Smooth muscle cell of the brain vasculature (primary cell): ENCODE measurements around the gene TSPAN17.

Experiments
- DNase-seq: peaks from one replicate; pipeline ENCODE4 v3.0.0-alpha.2; 2012; ENCODE audit warnings: low read depth, low spot score

The TSPAN17 gene

GRCh38 chr5:176642675-176643490 is 4.4 kb upstream of the TSPAN17 start:
- DNase-seq, result no peak

GRCh38 chr5:176643491-176644219 is 3.6 kb upstream of the TSPAN17 start:
- DNase-seq, result no peak

GRCh38 chr5:176644294-176644693 is 3.0 kb upstream of the TSPAN17 start:
- DNase-seq, result no peak

GRCh38 chr5:176644878-176645670 is 2.2 kb upstream of the TSPAN17 start:
- no peak for DNase-seq

- no peak for DNase-seq
Measured at GRCh38 chr5:176646049-176646706, 1.1 kb upstream of the TSPAN17 start.

- DNase-seq, result no peak
Measured at GRCh38 chr5:176646707-176647029, 616 bp upstream of the TSPAN17 start.

- no peak for DNase-seq
Measured at GRCh38 chr5:176647843-176648473, 674 bp downstream of the TSPAN17 start.

- DNase-seq, result no peak
Measured at GRCh38 chr5:176648474-176649194, 1.4 kb downstream of the TSPAN17 start.

GRCh38 chr5:176650354-176650884 is 3.1 kb downstream of the TSPAN17 start:
- no peak for DNase-seq

GRCh38 chr5:176651472-176651980 is 4.2 kb downstream of the TSPAN17 start:
- no peak for DNase-seq

GRCh38 chr5:176652136-176652535 is 4.9 kb downstream of the TSPAN17 start:
- no peak for DNase-seq

GRCh38 chr5:176653401-176654385 is 6.4 kb downstream of the TSPAN17 start:
- no peak for DNase-seq

GRCh38 chr5:176654856-176655255 is 7.6 kb downstream of the TSPAN17 start:
- DNase-seq, result no peak

GRCh38 chr5:176656467-176656990 is 9.2 kb downstream of the TSPAN17 start:
- DNase-seq, result no peak

GRCh38 chr5:176658007-176658599 is 10.8 kb downstream of the TSPAN17 start:
- DNase-seq, result no peak

- DNase-seq, result no peak
Measured at GRCh38 chr5:176658817-176659511, 11.7 kb downstream of the TSPAN17 start.

GRCh38 chr5:176659512-176659839 is 12.2 kb downstream of the TSPAN17 start:
- DNase-seq, result no peak
